Measurements from ENCODE around the gene KRT85. TPM values are rescaled to one million over a fixed set of nuclear protein-coding genes. Genes with fewer than 3 reads are reported as not detected.

The KRT85 gene
- total RNA-seq, 2 experiments from 2014 or later = not detected

GRCh38 chr12:52331833-52332232 lies 35.4 kb downstream of the KRT85 start:
- ATAC-seq (ENCODE audit: poor library complexity) = no peak
- intact Hi-C loops (cut with DNase I, micrococcal nuclease) = no loop called here
- Mint-ChIP-seq H3K36me3 (ENCODE audit: low read depth) (no peaks in the 10 kb centered on the region), H3K9me3 (no peaks in the 10 kb centered on the region), H3K4me1 (ENCODE audit: low read depth) (peaks cover 7% of the 10 kb centered on the region), H3K27me3 (peaks cover 13% of the 10 kb centered on the region), H3K27ac (no peak overlapping the region), H3K4me3 (no peak overlapping the region)
- no peak overlapping the region for H3K27ac ChIP-seq (ENCODE audit: low read depth in 1 of 2, low read length in 2 of 2)
- POLR2A ChIA-PET = no interaction called here
- H3K27me3 ChIP-seq (ENCODE audit: control insufficient read depth in 1 of 2, insufficient read depth in 2 of 2, low read length in 2 of 2) = peaks cover 0 to 6% of the 10 kb centered on the region in 2 experiments
- H3K4me1 ChIP-seq (ENCODE audit: insufficient read depth, low read length) = peaks cover 7% of the 10 kb centered on the region
- no peaks in the 10 kb centered on the region for H3K36me3 ChIP-seq (ENCODE audit: insufficient read depth, low read length)
- TF ChIP-seq CTCF (IDR thresholded peaks at IDR 0.05) = no peak
- peaks cover 0 to 4% of the 10 kb centered on the region in 2 experiments for H3K9me3 ChIP-seq (ENCODE audit: control insufficient read depth in 1 of 2, insufficient read depth in 1 of 2, low read length in 2 of 2)
- no peak overlapping the region for H3K4me3 ChIP-seq (ENCODE audit: low read length)
- no peak for DNase-seq
- CTCF ChIA-PET = no interaction called here

DNA sequence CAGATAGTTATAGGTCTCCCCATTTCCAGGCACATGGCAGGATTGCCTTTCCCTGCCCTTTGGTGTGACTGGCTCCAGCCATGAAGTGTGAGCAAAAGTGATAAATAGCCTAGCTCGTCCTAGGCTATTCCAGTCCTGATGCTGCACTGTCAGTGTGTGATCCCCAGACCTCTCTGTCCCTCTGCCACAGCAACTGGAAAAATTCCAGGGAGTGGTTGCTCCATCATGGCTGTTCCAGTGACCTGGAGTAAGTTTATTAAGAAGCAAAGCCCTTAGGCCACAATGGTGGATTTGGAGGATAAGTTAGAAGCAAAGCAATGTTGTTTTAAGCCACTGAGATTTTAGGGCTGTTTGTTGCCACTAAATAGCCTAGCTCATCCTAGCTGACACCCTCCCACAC lies 36.2 kb downstream of the KRT85 start:
- Mint-ChIP-seq H3K27ac (no peak overlapping the region), H3K36me3 (ENCODE audit: low read depth) (no peaks in the 10 kb centered on the region), H3K9me3 (no peaks in the 10 kb centered on the region), H3K4me3 (no peak overlapping the region), H3K27me3 (peaks cover 13% of the 10 kb centered on the region), H3K4me1 (ENCODE audit: low read depth) (peaks cover 7% of the 10 kb centered on the region)
- POLR2A ChIA-PET = no interaction called here
- Histone ChIP-seq H3K27ac (ENCODE audit: low read depth in 1 of 2, low read length in 2 of 2) (no peak overlapping the region), H3K27me3 (ENCODE audit: control insufficient read depth in 1 of 2, insufficient read depth in 2 of 2, low read length in 2 of 2) (peaks cover 0 to 6% of the 10 kb centered on the region in 2 experiments), H3K4me1 (ENCODE audit: insufficient read depth, low read length) (peaks cover 7% of the 10 kb centered on the region), H3K36me3 (ENCODE audit: insufficient read depth, low read length) (no peaks in the 10 kb centered on the region), H3K9me3 (ENCODE audit: control insufficient read depth in 1 of 2, insufficient read depth in 1 of 2, low read length in 2 of 2) (peaks cover 0 to 4% of the 10 kb centered on the region in 2 experiments), H3K4me3 (ENCODE audit: low read length) (no peak overlapping the region)
- TF ChIP-seq CTCF (IDR thresholded peaks at IDR 0.05) = no peak
- CTCF ChIA-PET = no interaction called here
- DNase-seq = no peak
- ATAC-seq (ENCODE audit: poor library complexity) = no peak
- intact Hi-C loops (cut with DNase I, micrococcal nuclease) = no loop called here

DNA sequence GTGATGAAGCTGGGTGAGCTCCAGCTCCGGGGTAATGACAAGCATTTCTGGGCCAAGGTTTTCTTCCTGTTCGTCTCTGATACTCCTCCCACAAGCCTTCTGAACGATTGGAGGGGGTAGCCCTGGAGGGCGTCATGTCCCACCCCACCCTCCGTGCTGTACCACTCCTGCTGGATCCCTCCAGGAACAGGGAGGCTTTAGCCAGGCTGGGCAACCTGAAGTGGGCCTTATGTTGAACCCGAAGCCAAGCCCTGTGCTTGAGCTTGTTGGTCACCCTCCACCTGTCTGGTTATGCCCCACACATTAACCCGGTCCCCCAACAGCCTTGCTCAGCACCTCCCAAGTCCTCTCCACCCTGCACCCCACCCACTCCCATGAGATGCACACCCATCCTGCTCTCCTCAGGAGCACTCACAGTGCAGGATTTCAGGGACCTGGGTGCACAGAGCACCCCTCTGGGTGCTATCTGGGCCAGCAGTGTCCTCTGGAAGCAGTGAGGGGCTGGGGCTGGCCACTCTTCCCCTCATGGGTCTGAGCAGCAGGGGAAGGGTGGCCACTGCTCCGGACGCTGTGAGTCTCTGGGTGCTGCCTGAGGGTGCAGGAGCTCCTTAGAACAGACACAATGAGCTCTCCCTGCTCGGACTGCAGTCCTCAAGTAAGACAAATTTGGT lies 39.3 kb downstream of the KRT85 start:
- DNase-seq (no peak), ATAC-seq (ENCODE audit: poor library complexity) (no peak)
- Histone ChIP-seq H3K9me3 (ENCODE audit: control insufficient read depth in 1 of 2, insufficient read depth in 1 of 2, low read length in 2 of 2) (no peaks in the 10 kb centered on the region), H3K27me3 (ENCODE audit: control insufficient read depth in 1 of 2, insufficient read depth in 2 of 2, low read length in 2 of 2) (peaks cover 0 to 4% of the 10 kb centered on the region in 2 experiments), H3K4me1 (ENCODE audit: insufficient read depth, low read length) (peaks cover 7% of the 10 kb centered on the region), H3K36me3 (ENCODE audit: insufficient read depth, low read length) (no peaks in the 10 kb centered on the region), H3K4me3 (ENCODE audit: low read length) (no peak overlapping the region), H3K27ac (ENCODE audit: low read depth in 1 of 2, low read length in 2 of 2) (no peak overlapping the region)
- POLR2A ChIA-PET = interaction anchor here (1.1 to 1.2 kb wide), 2 partner anchors 8 to 173 kb away, joined by 3 to 5 read pairs; no protein-coding TSS in a partner anchor
- Mint-ChIP-seq H3K27ac (no peak overlapping the region), H3K9me3 (no peaks in the 10 kb centered on the region), H3K4me3 (no peak overlapping the region), H3K27me3 (peaks cover 24% of the 10 kb centered on the region), H3K4me1 (ENCODE audit: low read depth) (peaks cover 7% of the 10 kb centered on the region), H3K36me3 (ENCODE audit: low read depth) (no peaks in the 10 kb centered on the region)
- intact Hi-C loops (cut with DNase I, micrococcal nuclease) = loop anchor here (1.0 to 5.0 kb wide), 4 partner anchors 172 to 549 kb away; no protein-coding TSS in a partner anchor
- CTCF ChIA-PET = interaction anchor here (0.5 to 2.2 kb wide), 15 partner anchors 9 to 1825 kb away, joined by 3 to 12 read pairs (median 4); no protein-coding TSS in a partner anchor
- TF ChIP-seq CTCF (IDR thresholded peaks at IDR 0.05) = peak; percentile 17
